GM12878 (cell line): Measurements from ENCODE around the gene EIF2D. TPM values are rescaled to one million over a fixed set of nuclear protein-coding genes. Genes with fewer than 3 reads are reported as not detected.

Experiments used
- ATAC-seq: fragments of 200-7000 bp; cut with Tn5 transposase; 3 replicates; pipeline ENCODE4 v1.9.1; 2020; ENCODE audit warnings: mild to moderate bottlenecking, moderate library complexity
- BruUV-seq: library from RNA; stranded (reverse); fragments of 400-500 nt; replicated peaks from 2 replicates; lab custom pipeline; 2021; lab: Mats Ljungman, UMichigan
- CTCF ChIA-PET: fragments of 300-600 bp; sonication (Branson Sonifier 250); formaldehyde crosslinking; extraction: SDS; loops from one replicate; lab custom pipeline; 2021; ENCODE audit warnings: inconsistent platforms; lab: Yijun Ruan, JAX
- POLR2A ChIA-PET: fragments of 350-600 bp; formaldehyde crosslinking; extraction: SDS; loops from one replicate; lab custom pipeline; 2021; ENCODE audit warnings: inconsistent platforms; lab: Charles Lee
- RAD21 ChIA-PET: fragments of 300-600 bp; sonication (Branson Sonifier 250); formaldehyde crosslinking; loops from one replicate; lab custom pipeline; 2023; ENCODE audit warnings: antibody characterized with exemption; ENCODE audit not compliant: unreplicated experiment; lab: Charles Lee
- SMC1A ChIA-PET: fragments of 300-600 bp; sonication (Branson Sonifier 250); formaldehyde crosslinking; loops from one replicate; lab custom pipeline; 2023; ENCODE audit not compliant: unreplicated experiment, uncharacterized antibody; lab: Charles Lee
- DNase-seq: peaks from one replicate; pipeline ENCODE4 v3.0.0-alpha.2; 2011; ENCODE audit warnings: low read depth, low spot score
- FAIRE-seq: peaks from 3 replicates; lab custom pipeline; 2011; peaks lifted over from hg19 to GRCh38; lab: Jason Lieb, UNC
- H2AFZ ChIP-seq: 2 replicates; pipeline ENCODE4 v1.6.0; 2011; ENCODE audit warnings: low read depth, low read length, control low read depth; ENCODE audit not compliant: control insufficient read depth
- H3K27ac ChIP-seq: 2 replicates; pipeline ENCODE4 v1.5.1; 2011; ENCODE audit warnings: control low read depth; ENCODE audit not compliant: control insufficient read depth, insufficient read depth
- H3K27me3 ChIP-seq, 2 experiments: replicated peaks in 1 of 2; 2 replicates each; pipeline versions ENCODE4 v1.6.0 to v1.6.1; 2011; ENCODE audit warnings: low read length in 1 of 2; ENCODE audit not compliant: control insufficient read depth in 2 of 2, insufficient read depth in 2 of 2
- H3K36me3 ChIP-seq, 2 experiments: 2 replicates each; pipeline ENCODE4 v1.5.1; 2011; ENCODE audit warnings: low read length in 1 of 2; ENCODE audit not compliant: control insufficient read depth in 2 of 2, insufficient read depth in 2 of 2
- H3K4me1 ChIP-seq: 2 replicates; pipeline ENCODE4 v1.6.1; 2011; ENCODE audit warnings: mild to moderate bottlenecking, low read length, moderate library complexity, mixed read lengths; ENCODE audit not compliant: control insufficient read depth, insufficient read depth
- H3K4me2 ChIP-seq: 2 replicates; pipeline ENCODE4 v1.6.0; 2011; ENCODE audit warnings: control low read depth; ENCODE audit not compliant: control insufficient read depth, insufficient read depth
- H3K4me3 ChIP-seq: fragments of 200-600 bp; sonication (generic); 2 replicates; pipeline ENCODE4 v1.5.1; 2016
- H3K79me2 ChIP-seq: 2 replicates; pipeline ENCODE4 v1.6.0; 2011; ENCODE audit warnings: low read length; ENCODE audit not compliant: control insufficient read depth, insufficient read depth
- H3K9ac ChIP-seq: 2 replicates; pipeline ENCODE4 v1.8.0; 2011; ENCODE audit warnings: low read length, control low read depth, mixed read lengths; ENCODE audit not compliant: control insufficient read depth, insufficient read depth
- H3K9me3 ChIP-seq: replicated peaks from 3 replicates; pipeline ENCODE4 v1.5.1; 2011; ENCODE audit warnings: mild to moderate bottlenecking, low read length; ENCODE audit not compliant: control insufficient read depth, insufficient read depth
- H4K20me1 ChIP-seq: 2 replicates; pipeline ENCODE4 v1.6.0; 2011; ENCODE audit not compliant: control insufficient read depth, insufficient read depth
- HCFC1 ChIP-seq: fragments of 150-350 bp; IDR thresholded peaks from 2 replicates; pipeline ENCODE4 v1.6.1; 2014; ENCODE audit warnings: low read length
- IRF3 ChIP-seq: fragments of 450-650 bp; IDR thresholded peaks from 2 replicates; pipeline ENCODE4 v1.6.1; 2014; ENCODE audit warnings: mild to moderate bottlenecking
- SPI1 ChIP-seq: IDR thresholded peaks from 2 replicates; pipeline ENCODE4 v1.6.1; 2011; ENCODE audit warnings: low read depth, mild to moderate bottlenecking, low read length, moderate library complexity, borderline replicate concordance; ENCODE audit not compliant: insufficient read depth
- YY1 ChIP-seq: IDR thresholded peaks from 2 replicates; pipeline ENCODE4 v1.6.1; 2011; ENCODE audit warnings: low read depth, mild to moderate bottlenecking, low read length
- in situ Hi-C: fragments of 300-500 bp; cut with MboI; formaldehyde crosslinking; loops from 9 replicates; pipeline ENCODE4 v1.14.3; 2018; ENCODE audit warnings: mixed read lengths
- intact Hi-C: fragments of 100-400 bp; cut with micrococcal nuclease; formaldehyde crosslinking; loops from one replicate; pipeline ENCODE4 v1.14.2; 2022; ENCODE audit not compliant: unreplicated experiment
- polyA plus RNA-seq, 11 experiments: library from polyadenylated mRNA; depleted of rRNA in 4 of 11; unstranded in 6 of 11; stranded (reverse) in 5 of 11; fragments of >200 nt; fragmentation: Nextera tagmentation in 4 of 11; fragmentation: Illumina TruSeq in 1 of 11; extraction: Ambion mirVana in 4 of 11; extraction: Trizol in 1 of 11; gene quantifications; 1 replicate in 1 of 11; 2 replicates in 10 of 11; pipeline versions ENCODE4 v1.2.1 to v1.2.3, GENCODE V29; 2011 to 2016; ENCODE audit warnings: inconsistent platforms in 2 of 11, missing spikeins in 2 of 11, low read depth in 1 of 11
- total RNA-seq, 4 experiments: library from RNA; depleted of rRNA in 3 of 4; stranded (reverse); fragments of >200 nt in 3 of 4; fragmentation: Illumina TruSeq in 1 of 4; extraction: Trizol in 1 of 4; gene quantifications; 2 replicates each; pipeline versions ENCODE4 v1.2.1 to v1.2.3, GENCODE V29; 2013 to 2021

EIF2D gene
- total and polyA plus RNA-seq, 10 of the 15 experiments (the other 5 are each of a cell fraction or from before 2014, with no cell fraction given), result 65.2 to 133 (median 79.0) TPM

- SMC1A ChIA-PET, result interaction anchor here (0.6 to 10.6 kb wide), 11 partner anchors 12 to 1007 kb away, joined by 3 to 301 read pairs (median 3); partner anchors contain the start of gene EIF2D
- POLR2A ChIA-PET, result interaction anchor here (0.6 to 1.8 kb wide), 7 partner anchors 21 to 166 kb away, joined by 3 to 8 read pairs (median 4); no protein-coding TSS in a partner anchor
- ATAC-seq, result peak; percentile 16
Measured at GRCh38 chr1:206637605-206638004, 25.3 kb upstream of the EIF2D start.

More at GRCh38 chr1:206637605-206638004, 25.3 kb upstream of the EIF2D start:
- H3K27me3 ChIP-seq, result no peaks in the 10 kb centered on the region
- no peak overlapping the region for H2AFZ ChIP-seq
- intact Hi-C loops (loop anchor here (10.0 kb wide), 1 partner anchor 87 kb away; no protein-coding TSS in a partner anchor), in situ Hi-C loops (no loop called here)
- H3K27ac ChIP-seq, result peak overlapping the region; percentile 46; the same call in 1 of the 2 replicates
- DNase-seq (no peak), FAIRE-seq (peak; percentile 49)
- peaks cover 18% of the 10 kb centered on the region for H3K79me2 ChIP-seq
- TF ChIP-seq HCFC1 (no peak), YY1 (no peak), IRF3 (no peak), SPI1 (peak; percentile 91)
- H3K9me3 ChIP-seq, result no peaks in the 10 kb centered on the region
- H3K4me3 ChIP-seq, result peak overlapping the region; percentile 94
- no peak overlapping the region for H3K9ac ChIP-seq
- ChIA-PET RAD21 (interaction anchor here (0.9 to 8.7 kb wide), 12 partner anchors 11 to 345 kb away, joined by 3 to 207 read pairs (median 3); partner anchors contain the start of gene EIF2D), CTCF (interaction anchor here (0.8 to 19.1 kb wide), 13 partner anchors 9 to 344 kb away, joined by 3 to 1150 read pairs (median 6); partner anchors contain the start of gene EIF2D)
- no TSS peak for BruUV-seq
- no peaks in the 10 kb centered on the region for H4K20me1 ChIP-seq
- H3K4me1 ChIP-seq, result peaks cover 26% of the 10 kb centered on the region
- peak overlapping the region; percentile 99 for H3K4me2 ChIP-seq
- no peaks in the 10 kb centered on the region for H3K36me3 ChIP-seq
